ENCODE results near the gene SLCO4A1. TPM values are rescaled to one million over a fixed set of nuclear protein-coding genes. Genes with fewer than 3 reads are reported as not detected.

Gene SLCO4A1
- total RNA-seq, 1 donor from 2014 or later: 45.9 TPM

DNA sequence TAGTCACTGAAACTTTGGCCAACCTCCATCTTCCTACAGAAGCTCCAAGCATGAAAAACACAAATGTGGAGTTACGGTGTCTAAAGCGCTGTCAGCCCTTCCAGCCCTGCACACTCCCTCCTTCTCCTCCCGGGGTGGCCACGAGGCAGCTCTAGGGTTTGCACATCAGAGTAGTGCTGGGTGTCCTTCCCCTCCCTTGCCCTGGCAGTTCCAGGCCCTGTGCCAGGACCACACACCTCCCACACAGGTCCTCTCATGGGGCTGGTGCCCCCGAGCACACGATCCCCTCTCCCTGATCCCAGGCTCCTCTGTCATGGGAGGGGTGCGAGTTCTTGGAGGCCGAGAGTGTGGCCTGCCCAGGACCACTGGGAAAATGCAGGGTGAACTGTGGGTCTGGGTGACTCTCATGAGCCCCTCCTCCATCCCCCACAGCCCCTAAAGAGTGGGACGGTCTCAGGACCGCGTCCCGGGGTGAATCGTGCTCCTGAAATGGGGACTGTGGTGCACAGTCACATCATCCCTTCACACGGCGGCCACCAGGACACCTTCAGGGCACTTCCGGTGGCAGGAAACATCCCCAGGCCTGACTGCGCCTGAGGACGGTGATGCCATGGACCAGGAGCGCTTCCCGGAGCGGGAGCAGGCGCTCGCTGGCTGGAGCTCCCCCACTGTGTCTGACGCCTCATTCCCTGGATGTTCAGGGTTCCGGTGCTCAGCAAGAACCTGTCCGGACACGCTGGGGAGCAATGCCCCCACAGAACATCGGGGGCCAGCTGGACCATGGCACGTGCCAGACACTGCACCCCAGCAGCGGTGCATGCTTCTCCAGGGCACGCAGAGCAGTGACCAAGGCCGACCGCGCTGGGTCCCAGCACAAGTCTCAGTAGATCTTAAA, 42.8 kb upstream of the SLCO4A1 start:
- Histone ChIP-seq H3K36me3 (no peaks in the 10 kb centered on the region), H3K4me3 (no peak overlapping the region), H3K4me1 (peaks cover 27% of the 10 kb centered on the region), H3K27ac (no peak overlapping the region), H3K9me3 (no peaks in the 10 kb centered on the region), H3K27me3 (peaks cover 3% of the 10 kb centered on the region)
- no peak for TF ChIP-seq POLR2A (IDR thresholded peaks at IDR 0.05)
- TF ChIP-seq POLR2AphosphoS5 (IDR thresholded peaks at IDR 0.05; ENCODE audit: insufficient read depth in 1 of 2, low read depth in 1 of 2): no peak
- TF ChIP-seq, protein P1, sequence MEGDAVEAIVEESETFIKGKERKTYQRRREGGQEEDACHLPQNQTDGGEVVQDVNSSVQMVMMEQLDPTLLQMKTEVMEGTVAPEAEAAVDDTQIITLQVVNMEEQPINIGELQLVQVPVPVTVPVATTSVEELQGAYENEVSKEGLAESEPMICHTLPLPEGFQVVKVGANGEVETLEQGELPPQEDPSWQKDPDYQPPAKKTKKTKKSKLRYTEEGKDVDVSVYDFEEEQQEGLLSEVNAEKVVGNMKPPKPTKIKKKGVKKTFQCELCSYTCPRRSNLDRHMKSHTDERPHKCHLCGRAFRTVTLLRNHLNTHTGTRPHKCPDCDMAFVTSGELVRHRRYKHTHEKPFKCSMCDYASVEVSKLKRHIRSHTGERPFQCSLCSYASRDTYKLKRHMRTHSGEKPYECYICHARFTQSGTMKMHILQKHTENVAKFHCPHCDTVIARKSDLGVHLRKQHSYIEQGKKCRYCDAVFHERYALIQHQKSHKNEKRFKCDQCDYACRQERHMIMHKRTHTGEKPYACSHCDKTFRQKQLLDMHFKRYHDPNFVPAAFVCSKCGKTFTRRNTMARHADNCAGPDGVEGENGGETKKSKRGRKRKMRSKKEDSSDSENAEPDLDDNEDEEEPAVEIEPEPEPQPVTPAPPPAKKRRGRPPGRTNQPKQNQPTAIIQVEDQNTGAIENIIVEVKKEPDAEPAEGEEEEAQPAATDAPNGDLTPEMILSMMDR (IDR thresholded peaks at IDR 0.05): no peak
- no peak for DNase-seq (ENCODE audit: extremely low spot score in 2 of 2)
- intact Hi-C loops (cut with DNase I): no loop called here

DNA sequence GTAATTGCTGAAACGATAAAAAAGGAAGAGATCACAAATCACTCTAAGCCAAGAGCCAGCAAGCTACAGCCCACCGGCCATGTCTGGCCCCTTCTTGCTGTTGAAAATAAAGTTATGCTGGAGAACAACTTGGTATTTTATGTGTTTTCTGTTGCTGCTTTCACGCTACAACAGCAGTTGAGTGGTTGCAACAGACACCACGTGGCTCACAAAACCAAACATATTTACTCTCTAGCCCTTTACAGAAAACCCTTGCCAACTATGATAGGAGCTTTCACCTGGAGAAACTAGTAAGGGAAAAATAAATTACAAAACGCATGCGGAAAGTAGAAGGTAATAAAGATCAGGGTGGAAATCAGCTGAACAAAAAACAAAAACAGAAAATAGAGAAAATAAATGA, 41.1 kb upstream of the SLCO4A1 start:
- no peak overlapping the region for H3K27ac ChIP-seq
- TF ChIP-seq, protein P1 (IDR thresholded peaks at IDR 0.05): no peak
- TF ChIP-seq POLR2AphosphoS5 (IDR thresholded peaks at IDR 0.05; ENCODE audit: insufficient read depth in 1 of 2, low read depth in 1 of 2) (no peak), POLR2A (IDR thresholded peaks at IDR 0.05) (no peak)
- intact Hi-C loops (cut with DNase I): no loop called here
- H3K4me1 ChIP-seq: peaks cover 29% of the 10 kb centered on the region
- no peak for DNase-seq (ENCODE audit: extremely low spot score in 2 of 2)
- H3K27me3 ChIP-seq: peaks cover 3% of the 10 kb centered on the region
- H3K4me3 ChIP-seq: no peak overlapping the region
- H3K36me3 ChIP-seq: no peaks in the 10 kb centered on the region
- no peaks in the 10 kb centered on the region for H3K9me3 ChIP-seq

DNA sequence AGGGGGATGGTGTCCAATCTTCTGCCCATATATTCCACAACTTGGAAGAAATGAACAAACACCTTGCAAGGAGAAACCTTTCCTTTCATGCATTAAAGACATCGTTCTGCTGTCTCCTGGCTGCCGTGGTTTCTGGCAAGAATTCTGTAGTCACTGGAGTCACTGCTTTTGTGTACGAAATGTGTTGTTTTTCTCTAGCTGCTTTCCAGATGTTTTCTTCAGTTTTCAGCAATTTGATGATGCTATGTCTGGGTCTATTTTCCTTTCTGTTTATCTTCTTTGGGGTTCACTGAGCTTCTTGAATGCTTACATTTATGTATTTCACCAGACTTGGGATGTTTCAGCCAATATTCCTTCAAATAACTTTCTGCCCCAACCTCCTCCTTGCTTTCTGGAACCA, 40.6 kb upstream of the SLCO4A1 start:
- Histone ChIP-seq H3K27me3 (peaks cover 3% of the 10 kb centered on the region), H3K4me3 (no peak overlapping the region), H3K4me1 (peaks cover 34% of the 10 kb centered on the region), H3K36me3 (no peaks in the 10 kb centered on the region), H3K9me3 (no peaks in the 10 kb centered on the region), H3K27ac (no peak overlapping the region)
- DNase-seq (ENCODE audit: extremely low spot score in 2 of 2): no peak
- TF ChIP-seq POLR2A (IDR thresholded peaks at IDR 0.05): no peak
- no peak for TF ChIP-seq POLR2AphosphoS5 (IDR thresholded peaks at IDR 0.05; ENCODE audit: insufficient read depth in 1 of 2, low read depth in 1 of 2)
- TF ChIP-seq, protein P1 (IDR thresholded peaks at IDR 0.05): no peak
- intact Hi-C loops (cut with DNase I): no loop called here

DNA sequence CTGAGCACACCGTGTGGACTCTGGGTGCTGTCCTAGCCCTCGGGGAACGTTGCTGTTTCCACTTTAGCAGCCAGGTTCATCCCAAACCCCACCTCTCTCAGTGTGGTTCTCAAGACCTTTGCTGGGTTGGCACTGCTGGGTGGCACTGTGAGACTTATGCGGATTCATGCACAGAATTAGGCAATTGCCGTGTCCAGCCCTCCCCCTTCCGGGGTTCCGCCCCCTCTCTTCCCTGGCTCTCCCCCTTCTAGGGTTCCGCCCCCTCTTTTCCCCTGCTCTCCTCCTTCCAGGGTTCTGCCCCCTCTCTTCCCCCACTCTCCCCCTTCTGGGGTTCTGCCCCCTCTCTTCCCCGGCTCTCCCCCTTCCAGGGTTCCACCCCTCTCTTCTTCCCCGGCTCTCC, 39.8 kb upstream of the SLCO4A1 start:
- Histone ChIP-seq H3K27ac (no peak overlapping the region), H3K4me1 (peaks cover 37% of the 10 kb centered on the region), H3K27me3 (peaks cover 3% of the 10 kb centered on the region), H3K9me3 (no peaks in the 10 kb centered on the region), H3K4me3 (no peak overlapping the region), H3K36me3 (no peaks in the 10 kb centered on the region)
- intact Hi-C loops (cut with DNase I): no loop called here
- TF ChIP-seq, protein P1 (IDR thresholded peaks at IDR 0.05): no peak
- TF ChIP-seq POLR2AphosphoS5 (IDR thresholded peaks at IDR 0.05; ENCODE audit: insufficient read depth in 1 of 2, low read depth in 1 of 2) (no peak), POLR2A (IDR thresholded peaks at IDR 0.05) (no peak)
- no peak for DNase-seq (ENCODE audit: extremely low spot score in 2 of 2)

Measured in vagina (tissue), 2 donors.